Hematopoietic multipotent progenitor cell treated with erythropoietin and hydrocortisone succinate and interleukin-3 and kit ligand, for 17 days (in vitro differentiated cells): ENCODE data around the gene RAPGEF5.

Experiments used
- DNase-seq: peaks from one replicate; pipeline ENCODE4 v3.0.0-alpha.2; 2015; ENCODE audit warnings: low spot score

The RAPGEF5 gene

GRCh38 chr7:22152690-22153089, 204.3 kb downstream of the RAPGEF5 start:
- DNase-seq = no peak

- no peak for DNase-seq
Measured at GRCh38 chr7:22151901-22152300, 205.1 kb downstream of the RAPGEF5 start.

GRCh38 chr7:22150221-22150620, 206.7 kb downstream of the RAPGEF5 start:
- no peak for DNase-seq

GRCh38 chr7:22147868-22148267, 209.1 kb downstream of the RAPGEF5 start:
- DNase-seq = no peak

- no peak for DNase-seq
Measured at GRCh38 chr7:22146961-22147512, 209.9 kb downstream of the RAPGEF5 start.

GRCh38 chr7:22144950-22145349, 212.0 kb downstream of the RAPGEF5 start:
- DNase-seq = no peak

GRCh38 chr7:22143491-22143890, 213.5 kb downstream of the RAPGEF5 start:
- no peak for DNase-seq

- DNase-seq = no peak
Measured at GRCh38 chr7:22142572-22142971, 214.4 kb downstream of the RAPGEF5 start.

GRCh38 chr7:22141355-22141754, 215.6 kb downstream of the RAPGEF5 start:
- DNase-seq = no peak

- no peak for DNase-seq
Measured at GRCh38 chr7:22140578-22140977, 216.4 kb downstream of the RAPGEF5 start.

GRCh38 chr7:22138886-22139285, 218.1 kb downstream of the RAPGEF5 start:
- no peak for DNase-seq

GRCh38 chr7:22138106-22138505, 218.8 kb downstream of the RAPGEF5 start:
- DNase-seq = no peak

GRCh38 chr7:22137466-22137865, 219.5 kb downstream of the RAPGEF5 start:
- no peak for DNase-seq

GRCh38 chr7:22137026-22137425, 219.9 kb downstream of the RAPGEF5 start:
- DNase-seq = no peak

GRCh38 chr7:22129819-22130580, 227.0 kb downstream of the RAPGEF5 start:
- DNase-seq = no peak

- no peak for DNase-seq
Measured at GRCh38 chr7:22129166-22129565, 227.8 kb downstream of the RAPGEF5 start.

- no peak for DNase-seq
Measured at GRCh38 chr7:22128528-22128920, 228.4 kb downstream of the RAPGEF5 start.

GRCh38 chr7:22127835-22128527, 229.0 kb downstream of the RAPGEF5 start:
- no peak for DNase-seq

- no peak for DNase-seq
Measured at GRCh38 chr7:22125436-22125835, 231.5 kb downstream of the RAPGEF5 start.

- no peak for DNase-seq
Measured at GRCh38 chr7:22124941-22125340, 232.0 kb downstream of the RAPGEF5 start.

- DNase-seq = no peak
Measured at GRCh38 chr7:22123139-22123538, 233.8 kb downstream of the RAPGEF5 start.

GRCh38 chr7:22121702-22122474, 235.1 kb downstream of the RAPGEF5 start:
- no peak for DNase-seq
